ENCODE results near the gene EFNA5. TPM values are rescaled to one million over a fixed set of nuclear protein-coding genes. Genes with fewer than 3 reads are reported as not detected.

Gene EFNA5
- total RNA-seq, 4 donors from 2014 or later, result 2.4 to 9.2 (median 3.9) TPM

DNA sequence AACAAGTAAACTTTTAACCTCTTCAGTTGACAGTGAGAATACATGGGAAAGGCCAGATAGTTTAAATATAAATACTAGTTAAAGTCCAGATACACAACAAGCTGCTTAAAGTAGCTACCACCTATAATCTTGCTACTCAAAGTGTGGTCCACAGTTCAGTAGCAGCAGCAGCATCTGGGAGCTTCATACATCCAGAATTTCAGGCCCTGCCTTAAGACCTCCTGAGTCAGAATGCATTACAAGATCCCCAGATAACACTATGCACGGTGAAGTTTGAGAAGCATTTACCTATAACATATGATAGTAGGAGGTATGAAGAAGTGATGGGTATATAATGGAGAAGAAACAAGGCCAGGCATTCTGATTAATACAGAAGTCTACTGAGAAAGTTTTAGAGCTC, 244.5 kb downstream of the EFNA5 start:
- TF ChIP-seq EP300 (IDR thresholded peaks at IDR 0.05) (no peak), POLR2AphosphoS5 (IDR thresholded peaks at IDR 0.05) (no peak), POLR2A (IDR thresholded peaks at IDR 0.05) (no peak)
- TF ChIP-seq, protein P1, sequence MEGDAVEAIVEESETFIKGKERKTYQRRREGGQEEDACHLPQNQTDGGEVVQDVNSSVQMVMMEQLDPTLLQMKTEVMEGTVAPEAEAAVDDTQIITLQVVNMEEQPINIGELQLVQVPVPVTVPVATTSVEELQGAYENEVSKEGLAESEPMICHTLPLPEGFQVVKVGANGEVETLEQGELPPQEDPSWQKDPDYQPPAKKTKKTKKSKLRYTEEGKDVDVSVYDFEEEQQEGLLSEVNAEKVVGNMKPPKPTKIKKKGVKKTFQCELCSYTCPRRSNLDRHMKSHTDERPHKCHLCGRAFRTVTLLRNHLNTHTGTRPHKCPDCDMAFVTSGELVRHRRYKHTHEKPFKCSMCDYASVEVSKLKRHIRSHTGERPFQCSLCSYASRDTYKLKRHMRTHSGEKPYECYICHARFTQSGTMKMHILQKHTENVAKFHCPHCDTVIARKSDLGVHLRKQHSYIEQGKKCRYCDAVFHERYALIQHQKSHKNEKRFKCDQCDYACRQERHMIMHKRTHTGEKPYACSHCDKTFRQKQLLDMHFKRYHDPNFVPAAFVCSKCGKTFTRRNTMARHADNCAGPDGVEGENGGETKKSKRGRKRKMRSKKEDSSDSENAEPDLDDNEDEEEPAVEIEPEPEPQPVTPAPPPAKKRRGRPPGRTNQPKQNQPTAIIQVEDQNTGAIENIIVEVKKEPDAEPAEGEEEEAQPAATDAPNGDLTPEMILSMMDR (IDR thresholded peaks at IDR 0.05), result no peak
- no peaks in the 10 kb centered on the region for H3K9me3 ChIP-seq
- no peak overlapping the region for H3K27ac ChIP-seq
- no peaks in the 10 kb centered on the region for H3K4me1 ChIP-seq
- H3K36me3 ChIP-seq, result no peaks in the 10 kb centered on the region
- no peak overlapping the region for H3K4me3 ChIP-seq
- ATAC-seq, result no peak
- 0 to 33% methylated on average over 1 of the region's 1 CpG for WGBS, 2 donors (ENCODE audit: low coverage in 1 of 2)
- no peaks in the 10 kb centered on the region for H3K27me3 ChIP-seq

DNA sequence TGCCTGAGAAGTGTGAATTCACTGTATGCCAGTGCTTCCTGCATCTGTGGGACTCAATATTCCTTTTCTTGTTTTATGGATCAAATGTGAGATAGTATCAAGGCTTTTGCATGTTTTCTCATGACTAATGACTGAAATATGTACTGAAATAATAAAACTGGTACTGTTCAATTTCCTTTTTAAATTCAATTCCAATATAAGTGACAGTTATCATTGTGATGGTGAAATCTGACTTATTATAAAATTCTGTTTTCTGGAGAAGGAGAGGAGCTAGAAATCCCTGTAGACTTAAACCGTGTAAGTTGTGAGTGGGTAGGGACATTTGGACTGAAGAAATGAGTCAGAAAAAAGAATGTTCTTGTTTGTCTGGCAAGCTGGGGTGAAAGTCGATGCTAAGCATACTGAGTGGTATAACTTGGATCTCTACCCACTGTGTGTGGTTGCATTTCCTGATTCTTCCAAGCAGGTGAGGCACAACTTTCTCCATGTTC, 245.2 kb downstream of the EFNA5 start:
- H3K4me3 ChIP-seq, result no peak overlapping the region
- H3K9me3 ChIP-seq, result no peaks in the 10 kb centered on the region
- no peak for ATAC-seq
- TF ChIP-seq EP300 (IDR thresholded peaks at IDR 0.05), result no peak
- no peak for TF ChIP-seq POLR2A (IDR thresholded peaks at IDR 0.05)
- TF ChIP-seq, protein P1 (IDR thresholded peaks at IDR 0.05), result no peak
- no peak for TF ChIP-seq POLR2AphosphoS5 (IDR thresholded peaks at IDR 0.05)
- H3K27me3 ChIP-seq, result no peaks in the 10 kb centered on the region
- no peaks in the 10 kb centered on the region for H3K36me3 ChIP-seq
- no peak overlapping the region for H3K27ac ChIP-seq
- WGBS, 2 donors (ENCODE audit: low coverage in 1 of 2), result 57 to 60% methylated on average over 2 of the region's 2 CpGs
- H3K4me1 ChIP-seq, result no peaks in the 10 kb centered on the region

DNA sequence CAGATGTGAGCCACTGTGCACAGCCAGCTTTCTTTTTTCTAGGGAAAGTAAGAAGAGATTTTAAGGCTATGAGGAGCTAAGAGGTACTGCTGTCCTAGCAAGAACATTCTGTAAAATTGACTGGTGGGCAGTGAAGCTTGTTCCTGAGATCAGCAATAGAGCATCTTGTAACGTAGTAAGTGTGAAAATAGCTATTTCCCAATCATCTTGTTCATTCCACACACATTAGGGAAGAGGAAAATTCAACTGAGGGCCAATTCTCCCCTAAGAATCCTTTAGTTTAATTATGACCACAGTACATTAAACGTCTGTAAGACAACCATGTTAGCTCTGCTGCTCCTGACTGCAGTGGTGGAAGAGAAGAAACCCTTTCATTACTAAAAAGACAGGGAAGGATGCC, 246.2 kb downstream of the EFNA5 start:
- H3K27ac ChIP-seq, result no peak overlapping the region

DNA sequence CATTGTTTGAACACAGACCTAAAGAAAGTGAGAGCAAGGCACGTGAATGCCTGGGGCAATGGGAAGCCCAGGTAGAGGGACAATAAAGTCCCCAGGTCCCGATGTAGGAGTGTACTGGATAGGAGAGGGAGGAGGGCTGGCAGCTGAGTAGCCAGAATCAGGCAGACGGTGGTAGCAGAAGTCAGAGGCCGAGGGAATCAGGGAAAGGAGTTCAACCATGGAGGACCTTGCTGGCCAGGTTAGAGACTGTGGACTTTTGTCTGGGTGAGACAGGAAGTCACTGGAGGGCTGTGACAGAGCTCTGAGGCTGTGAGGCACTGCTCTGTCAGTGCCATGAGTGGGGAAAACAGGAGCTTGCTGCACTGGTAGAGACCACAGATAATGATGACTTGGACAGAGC, 248.2 kb downstream of the EFNA5 start:
- ATAC-seq, result no peak
- no peaks in the 10 kb centered on the region for H3K4me1 ChIP-seq
- H3K27me3 ChIP-seq, result no peaks in the 10 kb centered on the region
- H3K36me3 ChIP-seq, result no peaks in the 10 kb centered on the region
- WGBS, 2 donors (ENCODE audit: low coverage in 1 of 2), result 89 to 93% methylated on average over 4 of the region's 4 CpGs
- no peak overlapping the region for H3K27ac ChIP-seq
- H3K9me3 ChIP-seq, result no peaks in the 10 kb centered on the region
- no peak overlapping the region for H3K4me3 ChIP-seq
- no peak for TF ChIP-seq POLR2AphosphoS5 (IDR thresholded peaks at IDR 0.05)
- no peak for TF ChIP-seq EP300 (IDR thresholded peaks at IDR 0.05)
- TF ChIP-seq, protein P1 (IDR thresholded peaks at IDR 0.05), result no peak
- TF ChIP-seq POLR2A (IDR thresholded peaks at IDR 0.05), result no peak

More for the DNA sequence above, 246.2 kb downstream of the EFNA5 start:
- H3K9me3 ChIP-seq, result no peaks in the 10 kb centered on the region
- no peak overlapping the region for H3K4me3 ChIP-seq
- H3K4me1 ChIP-seq, result no peaks in the 10 kb centered on the region
- TF ChIP-seq, protein P1 (IDR thresholded peaks at IDR 0.05), result no peak
- no peaks in the 10 kb centered on the region for H3K36me3 ChIP-seq
- 63 to 79% methylated on average over 2 of the region's 2 CpGs for WGBS, 2 donors (ENCODE audit: low coverage in 1 of 2)
- ATAC-seq, result no peak
- no peaks in the 10 kb centered on the region for H3K27me3 ChIP-seq

DNA sequence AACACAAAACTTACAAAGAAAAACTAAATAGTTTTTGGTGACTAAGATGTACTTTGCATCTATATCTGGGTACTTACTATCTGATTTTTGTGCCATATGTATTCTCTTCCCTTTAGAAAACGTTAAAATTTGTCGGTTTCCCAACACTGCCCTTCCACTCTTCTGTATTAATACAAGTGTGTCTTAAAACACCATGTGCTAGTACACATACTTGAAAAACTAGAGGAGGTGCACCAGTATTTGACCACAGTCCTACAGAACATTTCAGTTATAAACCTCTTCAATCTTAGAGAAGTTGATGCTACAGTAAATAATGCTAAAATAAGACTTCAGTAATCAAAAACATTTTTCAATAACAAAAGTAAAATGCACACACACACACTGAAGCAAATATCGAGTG, 251.2 kb downstream of the EFNA5 start:
- WGBS, 2 donors (ENCODE audit: low coverage in 1 of 2), result 80 to 90% methylated on average over 3 of the region's 3 CpGs
- no peak for TF ChIP-seq POLR2AphosphoS5 (IDR thresholded peaks at IDR 0.05)
- no peak for TF ChIP-seq POLR2A (IDR thresholded peaks at IDR 0.05)
- TF ChIP-seq, protein P1 (IDR thresholded peaks at IDR 0.05), result no peak
- no peak for TF ChIP-seq EP300 (IDR thresholded peaks at IDR 0.05)
- Histone ChIP-seq H3K4me1 (no peaks in the 10 kb centered on the region), H3K27me3 (no peaks in the 10 kb centered on the region), H3K36me3 (no peaks in the 10 kb centered on the region), H3K27ac (no peak overlapping the region), H3K9me3 (no peaks in the 10 kb centered on the region), H3K4me3 (no peak overlapping the region)
- no peak for ATAC-seq

Data from gastroesophageal sphincter (tissue), 4 donors.